ENCODE data around the gene ENTR1. TPM values are rescaled to one million over a fixed set of nuclear protein-coding genes. Genes with fewer than 3 reads are reported as not detected.

ENTR1 gene
- total RNA-seq, 4 donors from 2014 or later, result 26.3 to 55.1 (median 44.0) TPM

DNA sequence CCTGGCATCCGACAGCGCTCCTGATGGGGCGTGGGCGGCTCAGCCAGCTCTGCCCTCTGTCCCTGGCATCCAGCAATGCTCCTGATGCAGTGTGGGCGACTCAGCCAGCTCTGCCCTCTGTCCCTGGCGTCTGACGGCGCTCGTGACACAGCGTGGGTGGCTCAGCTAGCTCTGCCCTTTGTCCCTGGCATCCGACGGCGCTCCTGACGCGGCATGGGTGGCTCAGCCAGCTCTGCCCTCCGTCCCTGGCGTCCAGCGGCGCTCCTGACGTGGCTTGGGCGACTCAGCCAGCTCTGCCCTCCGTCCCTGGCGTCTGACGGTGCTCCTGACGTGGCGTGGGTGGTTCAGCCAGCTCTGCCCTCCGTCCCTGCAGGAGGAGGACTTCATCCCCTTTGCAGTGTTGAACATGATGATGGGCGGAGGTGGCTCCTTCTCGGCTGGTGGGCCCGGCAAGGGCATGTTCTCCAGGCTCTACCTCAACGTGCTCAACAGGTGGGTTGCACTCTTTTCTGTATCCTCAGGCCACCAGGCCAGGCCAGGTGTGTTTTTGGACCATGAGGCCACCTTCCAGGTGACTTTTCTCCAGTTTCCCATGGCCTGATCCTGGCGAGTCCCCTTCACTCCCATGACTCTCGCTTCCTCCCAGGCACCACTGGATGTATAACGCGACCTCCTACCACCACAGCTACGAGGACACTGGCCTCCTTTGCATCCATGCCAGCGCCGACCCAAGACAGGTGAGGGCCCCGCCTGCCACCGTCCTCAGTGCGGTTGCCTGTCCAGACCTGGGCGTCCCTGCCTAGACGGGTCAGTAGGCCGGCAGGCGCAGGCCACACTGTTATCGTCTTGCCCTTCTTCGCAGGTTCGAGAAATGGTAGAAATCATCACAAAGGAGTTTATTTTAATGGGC is 8.0 kb upstream of the ENTR1 start:
- Histone ChIP-seq H3K4me3 (no peak overlapping the region), H3K27ac (no peak overlapping the region), H3K9me3 (no peaks in the 10 kb centered on the region), H3K27me3 (no peaks in the 10 kb centered on the region), H3K36me3 (peaks cover 0 to 100% of the 10 kb centered on the region in 2 donors), H3K4me1 (no peaks in the 10 kb centered on the region)
- WGBS, 2 donors (ENCODE audit: low coverage in 1 of 2), result 89 to 91% methylated on average over 7 of the region's 48 CpGs
- TF ChIP-seq POLR2A (IDR thresholded peaks at IDR 0.05) (no peak), EP300 (IDR thresholded peaks at IDR 0.05) (no peak), POLR2AphosphoS5 (IDR thresholded peaks at IDR 0.05) (no peak)
- no peak for ATAC-seq

DNA sequence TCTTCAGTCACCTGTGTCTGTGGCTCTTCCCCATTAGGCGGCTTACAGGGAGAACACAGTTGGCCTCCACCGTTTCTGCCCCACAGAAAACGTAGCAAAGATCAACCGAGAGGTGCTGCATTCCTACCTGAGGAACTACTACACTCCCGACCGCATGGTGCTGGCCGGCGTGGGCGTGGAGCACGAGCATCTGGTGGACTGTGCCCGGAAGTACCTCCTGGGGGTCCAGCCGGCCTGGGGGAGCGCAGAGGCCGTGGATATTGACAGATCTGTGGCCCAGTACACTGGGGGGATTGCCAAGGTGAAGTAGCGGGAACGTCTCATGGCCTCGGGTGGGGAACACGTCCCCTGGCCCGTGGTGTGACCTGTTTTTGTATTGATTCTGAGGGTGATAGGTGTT is 6.5 kb upstream of the ENTR1 start:
- no peak overlapping the region for H3K4me3 ChIP-seq
- 80% methylated on average over 2 of the region's 19 CpGs; no CpG with 5 or more reads in 1 of the 2 donors for WGBS, 2 donors (ENCODE audit: low coverage in 1 of 2)
- peaks cover 0 to 100% of the 10 kb centered on the region in 2 donors for H3K36me3 ChIP-seq

DNA sequence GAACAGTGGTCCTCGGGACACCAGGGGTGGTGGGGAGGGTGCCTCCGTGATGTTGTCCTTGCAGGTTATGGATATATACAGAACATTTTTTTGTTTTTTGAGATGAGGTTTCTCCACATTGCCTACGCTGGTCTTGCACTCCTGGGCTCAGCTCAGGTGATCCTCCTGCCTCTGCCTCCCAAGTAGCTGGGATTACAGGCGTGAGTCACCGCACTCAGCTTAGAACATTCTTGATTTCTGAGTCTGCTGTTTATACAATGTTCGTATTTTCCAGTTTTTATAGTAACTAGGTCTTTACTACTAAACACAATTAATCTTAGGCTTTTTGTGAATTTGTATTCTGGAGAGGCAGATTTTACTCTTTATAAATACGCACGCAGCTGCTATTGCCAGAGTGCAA is 6.0 kb upstream of the ENTR1 start:
- TF ChIP-seq POLR2A (IDR thresholded peaks at IDR 0.05) (no peak), EP300 (IDR thresholded peaks at IDR 0.05) (no peak), POLR2AphosphoS5 (IDR thresholded peaks at IDR 0.05) (no peak)
- TF ChIP-seq, protein P1, sequence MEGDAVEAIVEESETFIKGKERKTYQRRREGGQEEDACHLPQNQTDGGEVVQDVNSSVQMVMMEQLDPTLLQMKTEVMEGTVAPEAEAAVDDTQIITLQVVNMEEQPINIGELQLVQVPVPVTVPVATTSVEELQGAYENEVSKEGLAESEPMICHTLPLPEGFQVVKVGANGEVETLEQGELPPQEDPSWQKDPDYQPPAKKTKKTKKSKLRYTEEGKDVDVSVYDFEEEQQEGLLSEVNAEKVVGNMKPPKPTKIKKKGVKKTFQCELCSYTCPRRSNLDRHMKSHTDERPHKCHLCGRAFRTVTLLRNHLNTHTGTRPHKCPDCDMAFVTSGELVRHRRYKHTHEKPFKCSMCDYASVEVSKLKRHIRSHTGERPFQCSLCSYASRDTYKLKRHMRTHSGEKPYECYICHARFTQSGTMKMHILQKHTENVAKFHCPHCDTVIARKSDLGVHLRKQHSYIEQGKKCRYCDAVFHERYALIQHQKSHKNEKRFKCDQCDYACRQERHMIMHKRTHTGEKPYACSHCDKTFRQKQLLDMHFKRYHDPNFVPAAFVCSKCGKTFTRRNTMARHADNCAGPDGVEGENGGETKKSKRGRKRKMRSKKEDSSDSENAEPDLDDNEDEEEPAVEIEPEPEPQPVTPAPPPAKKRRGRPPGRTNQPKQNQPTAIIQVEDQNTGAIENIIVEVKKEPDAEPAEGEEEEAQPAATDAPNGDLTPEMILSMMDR (IDR thresholded peaks at IDR 0.05), result no peak
- peaks cover 0 to 16% (median 3%) of the 10 kb centered on the region in 3 donors for H3K4me1 ChIP-seq
- H3K27ac ChIP-seq, result no peak overlapping the region
- H3K36me3 ChIP-seq, result peaks cover 0 to 95% of the 10 kb centered on the region in 2 donors
- H3K9me3 ChIP-seq, result no peaks in the 10 kb centered on the region
- no peaks in the 10 kb centered on the region for H3K27me3 ChIP-seq
- ATAC-seq, result no peak
- WGBS, 2 donors (ENCODE audit: low coverage in 1 of 2), result 92 to 93% methylated on average over 2 to 6 of the region's 8 CpGs
- no peak overlapping the region for H3K4me3 ChIP-seq

More for the DNA sequence above, 6.5 kb upstream of the ENTR1 start:
- TF ChIP-seq EP300 (IDR thresholded peaks at IDR 0.05), result no peak
- H3K27me3 ChIP-seq, result no peaks in the 10 kb centered on the region
- H3K4me1 ChIP-seq, result peaks cover 0 to 11% (median 0%) of the 10 kb centered on the region in 3 donors
- H3K9me3 ChIP-seq, result no peaks in the 10 kb centered on the region
- no peak for ATAC-seq
- no peak overlapping the region for H3K27ac ChIP-seq

DNA sequence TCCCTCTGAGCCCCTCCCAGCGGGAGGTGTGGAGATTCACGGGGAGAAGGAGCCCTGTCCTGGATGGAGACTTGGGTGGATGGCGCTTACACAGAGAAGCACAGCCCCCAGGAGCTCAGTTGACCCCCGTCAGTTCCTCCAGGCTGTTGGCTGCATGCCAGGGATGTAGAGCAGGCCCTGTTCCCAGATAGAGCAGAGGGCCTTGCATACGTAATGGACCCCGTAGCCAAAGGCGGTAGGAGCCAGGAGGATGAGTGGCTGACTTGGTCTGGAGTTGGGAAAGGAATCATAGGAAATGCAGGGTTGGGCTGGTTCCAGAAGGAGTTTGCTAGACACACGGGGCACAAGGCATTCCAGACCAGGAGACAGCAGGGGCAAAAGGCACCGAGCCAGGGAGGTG is 2.5 kb upstream of the ENTR1 start:
- Histone ChIP-seq H3K27ac (no peak overlapping the region), H3K9me3 (no peaks in the 10 kb centered on the region), H3K27me3 (no peaks in the 10 kb centered on the region), H3K4me3 (no peak overlapping the region), H3K36me3 (peaks cover 0 to 63% of the 10 kb centered on the region in 2 donors), H3K4me1 (peaks cover 0 to 40% (median 12%) of the 10 kb centered on the region in 3 donors)
- 37 to 74% methylated on average over 2 to 4 of the region's 9 CpGs for WGBS, 2 donors (ENCODE audit: low coverage in 1 of 2)
- no peak for TF ChIP-seq POLR2AphosphoS5 (IDR thresholded peaks at IDR 0.05)
- no peak for TF ChIP-seq EP300 (IDR thresholded peaks at IDR 0.05)
- TF ChIP-seq, protein P1 (IDR thresholded peaks at IDR 0.05), result no peak
- no peak for TF ChIP-seq POLR2A (IDR thresholded peaks at IDR 0.05)
- no peak for ATAC-seq

DNA sequence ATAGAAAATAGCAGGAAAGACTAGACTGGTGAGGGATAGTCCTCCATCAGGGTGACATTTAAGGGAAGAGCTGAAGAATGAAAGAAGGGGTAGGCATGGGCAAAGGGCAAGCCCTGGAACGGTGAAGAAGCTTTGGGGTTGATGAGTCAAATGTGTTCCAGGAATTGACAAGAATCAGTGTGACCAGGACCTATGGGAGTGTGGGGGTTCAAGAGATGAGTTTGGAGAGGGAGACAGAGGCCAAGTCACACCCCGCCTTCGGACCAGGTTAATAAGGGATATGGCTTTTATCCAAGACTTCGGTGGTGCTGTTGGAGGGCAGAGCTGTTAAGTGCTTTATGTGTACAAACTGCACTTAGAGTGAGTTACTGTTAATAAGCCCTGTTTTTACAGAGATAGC is 964 bp upstream of the ENTR1 start:
- ATAC-seq, result no peak
- TF ChIP-seq, protein P1 (IDR thresholded peaks at IDR 0.05), result no peak
- TF ChIP-seq POLR2A (IDR thresholded peaks at IDR 0.05), result no peak
- no peak for TF ChIP-seq EP300 (IDR thresholded peaks at IDR 0.05)
- TF ChIP-seq POLR2AphosphoS5 (IDR thresholded peaks at IDR 0.05), result no peak
- Histone ChIP-seq H3K36me3 (peaks cover 0 to 63% of the 10 kb centered on the region in 2 donors), H3K27ac (peak overlapping the region in 1 of 4 donors; percentile 86), H3K27me3 (no peaks in the 10 kb centered on the region), H3K4me1 (peaks cover 0 to 40% (median 12%) of the 10 kb centered on the region in 3 donors), H3K4me3 (peak overlapping the region; percentile 94 to 96), H3K9me3 (no peaks in the 10 kb centered on the region)
- 39 to 40% methylated on average over 4 of the region's 4 CpGs for WGBS, 2 donors (ENCODE audit: low coverage in 1 of 2)
